ENCODE measurements around the gene CAMTA1. TPM values are rescaled to one million over a fixed set of nuclear protein-coding genes. Genes with fewer than 3 reads are reported as not detected.
A peak's percentile ranks its signal among the peaks of the same experiment; 100 is the strongest.

The CAMTA1 gene
- total and polyA plus RNA-seq, 4 donors: 18.0 to 93.5 (median 35.8) TPM

DNA sequence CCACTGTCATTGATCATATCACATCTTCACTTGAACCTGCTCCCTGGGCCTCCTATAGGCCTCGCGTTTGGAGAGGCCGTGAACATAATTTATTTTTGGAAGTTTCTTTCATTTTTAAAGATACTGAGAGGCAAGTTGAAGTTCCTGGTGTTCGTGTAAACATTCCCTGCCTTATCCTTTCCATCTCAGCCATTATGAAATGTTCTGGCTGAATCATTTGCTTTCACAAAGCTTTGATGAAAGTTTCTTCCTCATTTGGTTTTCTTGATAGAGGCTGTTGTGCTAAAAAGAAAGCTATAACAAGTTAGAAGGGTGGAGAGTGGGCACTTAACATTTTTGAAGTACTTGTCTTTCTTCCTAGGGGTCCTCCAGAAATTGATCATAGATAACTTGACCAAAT lies 15.5 kb downstream of the CAMTA1 start:
- Histone ChIP-seq H3K27me3 (ENCODE audit: control insufficient read depth in 4 of 4, insufficient read depth in 4 of 4, low read length in 3 of 4) (no peaks in the 10 kb centered on the region), H3K36me3 (ENCODE audit: control insufficient read depth in 4 of 4, insufficient read depth in 3 of 4, low read depth in 1 of 4, low read length in 3 of 4) (no peaks in the 10 kb centered on the region), H3K4me3 (ENCODE audit: low read depth in 1 of 3, low read length in 3 of 3) (no peak overlapping the region), H3K27ac (ENCODE audit: low read depth in 1 of 2, low read length in 2 of 2) (peak overlapping the region; percentile 44 to 54), H3K9me3 (ENCODE audit: control insufficient read depth in 4 of 4, low read length in 3 of 4) (no peaks in the 10 kb centered on the region), H3K9ac (ENCODE audit: low read depth in 1 of 2, low read length in 2 of 2) (no peak overlapping the region), H3K4me1 (ENCODE audit: control insufficient read depth in 4 of 4, insufficient read depth in 4 of 4, low read length in 3 of 4) (peaks cover 2 to 10% (median 8%) of the 10 kb centered on the region in 4 donors)
- DNase-seq (ENCODE audit: low spot score): no peak
- 29% methylated on average over 4 of the region's 4 CpGs for WGBS
- TF ChIP-seq, protein P1, sequence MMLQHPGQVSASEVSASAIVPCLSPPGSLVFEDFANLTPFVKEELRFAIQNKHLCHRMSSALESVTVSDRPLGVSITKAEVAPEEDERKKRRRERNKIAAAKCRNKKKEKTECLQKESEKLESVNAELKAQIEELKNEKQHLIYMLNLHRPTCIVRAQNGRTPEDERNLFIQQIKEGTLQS (IDR thresholded peaks at IDR 0.05): no peak
- TF ChIP-seq YY1 (IDR thresholded peaks at IDR 0.05): peak; percentile 25

DNA sequence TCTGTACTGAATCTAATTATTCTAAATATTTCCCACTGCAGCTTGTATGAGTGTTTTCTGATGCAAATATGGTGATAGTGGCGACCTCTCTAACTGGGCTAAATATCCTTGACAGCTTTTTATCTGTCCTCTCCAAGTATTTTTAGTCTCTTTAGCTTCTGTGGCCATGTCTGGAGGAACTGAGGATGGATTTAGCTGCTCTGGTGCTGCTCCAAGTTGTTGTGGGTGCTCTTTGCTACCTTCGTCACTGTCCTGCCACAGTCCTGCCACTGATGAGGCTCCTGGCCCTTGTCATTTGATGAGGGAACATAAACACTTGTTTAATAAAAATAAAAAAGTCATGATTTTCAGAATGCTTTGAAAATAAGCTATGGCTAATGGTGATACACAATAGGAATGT lies 15.9 kb downstream of the CAMTA1 start:
- Histone ChIP-seq H3K4me3 (ENCODE audit: low read depth in 1 of 3, low read length in 3 of 3) (no peak overlapping the region), H3K27ac (ENCODE audit: low read depth in 1 of 2, low read length in 2 of 2) (peak overlapping the region; percentile 44 to 54), H3K9me3 (ENCODE audit: control insufficient read depth in 4 of 4, low read length in 3 of 4) (no peaks in the 10 kb centered on the region), H3K36me3 (ENCODE audit: control insufficient read depth in 4 of 4, insufficient read depth in 3 of 4, low read depth in 1 of 4, low read length in 3 of 4) (no peaks in the 10 kb centered on the region), H3K27me3 (ENCODE audit: control insufficient read depth in 4 of 4, insufficient read depth in 4 of 4, low read length in 3 of 4) (no peaks in the 10 kb centered on the region), H3K9ac (ENCODE audit: low read depth in 1 of 2, low read length in 2 of 2) (no peak overlapping the region), H3K4me1 (ENCODE audit: control insufficient read depth in 4 of 4, insufficient read depth in 4 of 4, low read length in 3 of 4) (peaks cover 2 to 10% (median 8%) of the 10 kb centered on the region in 4 donors)
- DNase-seq (ENCODE audit: low spot score): no peak
- no peak for TF ChIP-seq NR2F2 (IDR thresholded peaks at IDR 0.05)
- TF ChIP-seq, protein P2, sequence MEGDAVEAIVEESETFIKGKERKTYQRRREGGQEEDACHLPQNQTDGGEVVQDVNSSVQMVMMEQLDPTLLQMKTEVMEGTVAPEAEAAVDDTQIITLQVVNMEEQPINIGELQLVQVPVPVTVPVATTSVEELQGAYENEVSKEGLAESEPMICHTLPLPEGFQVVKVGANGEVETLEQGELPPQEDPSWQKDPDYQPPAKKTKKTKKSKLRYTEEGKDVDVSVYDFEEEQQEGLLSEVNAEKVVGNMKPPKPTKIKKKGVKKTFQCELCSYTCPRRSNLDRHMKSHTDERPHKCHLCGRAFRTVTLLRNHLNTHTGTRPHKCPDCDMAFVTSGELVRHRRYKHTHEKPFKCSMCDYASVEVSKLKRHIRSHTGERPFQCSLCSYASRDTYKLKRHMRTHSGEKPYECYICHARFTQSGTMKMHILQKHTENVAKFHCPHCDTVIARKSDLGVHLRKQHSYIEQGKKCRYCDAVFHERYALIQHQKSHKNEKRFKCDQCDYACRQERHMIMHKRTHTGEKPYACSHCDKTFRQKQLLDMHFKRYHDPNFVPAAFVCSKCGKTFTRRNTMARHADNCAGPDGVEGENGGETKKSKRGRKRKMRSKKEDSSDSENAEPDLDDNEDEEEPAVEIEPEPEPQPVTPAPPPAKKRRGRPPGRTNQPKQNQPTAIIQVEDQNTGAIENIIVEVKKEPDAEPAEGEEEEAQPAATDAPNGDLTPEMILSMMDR (IDR thresholded peaks at IDR 0.05; ENCODE audit: low read depth, low read length, missing input control): no peak
- TF ChIP-seq, protein P3, sequence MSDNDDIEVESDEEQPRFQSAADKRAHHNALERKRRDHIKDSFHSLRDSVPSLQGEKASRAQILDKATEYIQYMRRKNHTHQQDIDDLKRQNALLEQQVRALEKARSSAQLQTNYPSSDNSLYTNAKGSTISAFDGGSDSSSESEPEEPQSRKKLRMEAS (IDR thresholded peaks at IDR 0.05): no peak
- TF ChIP-seq GABPA (IDR thresholded peaks at IDR 0.05 in 1 of 2, conservative IDR thresholded peaks at IDR 0.05 in 1 of 2): no peak
- TF ChIP-seq YY1 (IDR thresholded peaks at IDR 0.05): no peak
- 95% methylated on average over 2 of the region's 2 CpGs for WGBS

GRCh38 chr1:6801966-6802365 lies 16.7 kb downstream of the CAMTA1 start:
- H3K9me3 ChIP-seq (ENCODE audit: control insufficient read depth in 4 of 4, low read length in 3 of 4): no peaks in the 10 kb centered on the region
- no peaks in the 10 kb centered on the region for H3K27me3 ChIP-seq (ENCODE audit: control insufficient read depth in 4 of 4, insufficient read depth in 4 of 4, low read length in 3 of 4)
- TF ChIP-seq HNF4A (conservative IDR thresholded peaks at IDR 0.05) (no peak), SP1 (IDR thresholded peaks at IDR 0.05) (no peak), TAF1 (conservative IDR thresholded peaks at IDR 0.05) (no peak), NR2F2 (IDR thresholded peaks at IDR 0.05) (no peak), EGR1 (IDR thresholded peaks at IDR 0.05; ENCODE audit: low read depth in 2 of 2) (no peak), FOXA2 (IDR thresholded peaks at IDR 0.05) (no peak), YY1 (IDR thresholded peaks at IDR 0.05) (no peak), RXRA (IDR thresholded peaks at IDR 0.05) (no peak), FOXA1 (IDR thresholded peaks at IDR 0.05) (no peak), GABPA (IDR thresholded peaks at IDR 0.05 in 1 of 2, conservative IDR thresholded peaks at IDR 0.05 in 1 of 2) (no peak), HNF4G (IDR thresholded peaks at IDR 0.05) (no peak)
- TF ChIP-seq, protein P3 (IDR thresholded peaks at IDR 0.05): no peak
- TF ChIP-seq, protein P1 (IDR thresholded peaks at IDR 0.05): no peak
- TF ChIP-seq, protein P2 (IDR thresholded peaks at IDR 0.05; ENCODE audit: low read depth, low read length, missing input control): no peak
- TF ChIP-seq, protein P4, sequence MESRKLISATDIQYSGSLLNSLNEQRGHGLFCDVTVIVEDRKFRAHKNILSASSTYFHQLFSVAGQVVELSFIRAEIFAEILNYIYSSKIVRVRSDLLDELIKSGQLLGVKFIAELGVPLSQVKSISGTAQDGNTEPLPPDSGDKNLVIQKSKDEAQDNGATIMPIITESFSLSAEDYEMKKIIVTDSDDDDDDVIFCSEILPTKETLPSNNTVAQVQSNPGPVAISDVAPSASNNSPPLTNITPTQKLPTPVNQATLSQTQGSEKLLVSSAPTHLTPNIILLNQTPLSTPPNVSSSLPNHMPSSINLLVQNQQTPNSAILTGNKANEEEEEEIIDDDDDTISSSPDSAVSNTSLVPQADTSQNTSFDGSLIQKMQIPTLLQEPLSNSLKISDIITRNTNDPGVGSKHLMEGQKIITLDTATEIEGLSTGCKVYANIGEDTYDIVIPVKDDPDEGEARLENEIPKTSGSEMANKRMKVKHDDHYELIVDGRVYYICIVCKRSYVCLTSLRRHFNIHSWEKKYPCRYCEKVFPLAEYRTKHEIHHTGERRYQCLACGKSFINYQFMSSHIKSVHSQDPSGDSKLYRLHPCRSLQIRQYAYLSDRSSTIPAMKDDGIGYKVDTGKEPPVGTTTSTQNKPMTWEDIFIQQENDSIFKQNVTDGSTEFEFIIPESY (IDR thresholded peaks at IDR 0.05): no peak
- TF ChIP-seq, protein P5, sequence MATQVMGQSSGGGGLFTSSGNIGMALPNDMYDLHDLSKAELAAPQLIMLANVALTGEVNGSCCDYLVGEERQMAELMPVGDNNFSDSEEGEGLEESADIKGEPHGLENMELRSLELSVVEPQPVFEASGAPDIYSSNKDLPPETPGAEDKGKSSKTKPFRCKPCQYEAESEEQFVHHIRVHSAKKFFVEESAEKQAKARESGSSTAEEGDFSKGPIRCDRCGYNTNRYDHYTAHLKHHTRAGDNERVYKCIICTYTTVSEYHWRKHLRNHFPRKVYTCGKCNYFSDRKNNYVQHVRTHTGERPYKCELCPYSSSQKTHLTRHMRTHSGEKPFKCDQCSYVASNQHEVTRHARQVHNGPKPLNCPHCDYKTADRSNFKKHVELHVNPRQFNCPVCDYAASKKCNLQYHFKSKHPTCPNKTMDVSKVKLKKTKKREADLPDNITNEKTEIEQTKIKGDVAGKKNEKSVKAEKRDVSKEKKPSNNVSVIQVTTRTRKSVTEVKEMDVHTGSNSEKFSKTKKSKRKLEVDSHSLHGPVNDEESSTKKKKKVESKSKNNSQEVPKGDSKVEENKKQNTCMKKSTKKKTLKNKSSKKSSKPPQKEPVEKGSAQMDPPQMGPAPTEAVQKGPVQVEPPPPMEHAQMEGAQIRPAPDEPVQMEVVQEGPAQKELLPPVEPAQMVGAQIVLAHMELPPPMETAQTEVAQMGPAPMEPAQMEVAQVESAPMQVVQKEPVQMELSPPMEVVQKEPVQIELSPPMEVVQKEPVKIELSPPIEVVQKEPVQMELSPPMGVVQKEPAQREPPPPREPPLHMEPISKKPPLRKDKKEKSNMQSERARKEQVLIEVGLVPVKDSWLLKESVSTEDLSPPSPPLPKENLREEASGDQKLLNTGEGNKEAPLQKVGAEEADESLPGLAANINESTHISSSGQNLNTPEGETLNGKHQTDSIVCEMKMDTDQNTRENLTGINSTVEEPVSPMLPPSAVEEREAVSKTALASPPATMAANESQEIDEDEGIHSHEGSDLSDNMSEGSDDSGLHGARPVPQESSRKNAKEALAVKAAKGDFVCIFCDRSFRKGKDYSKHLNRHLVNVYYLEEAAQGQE (IDR thresholded peaks at IDR 0.05): no peak
- no peak overlapping the region for H3K4me3 ChIP-seq (ENCODE audit: low read depth in 1 of 3, low read length in 3 of 3)
- H3K27ac ChIP-seq (ENCODE audit: low read depth in 1 of 2, low read length in 2 of 2): no peak overlapping the region
- peaks cover 2 to 10% (median 8%) of the 10 kb centered on the region in 4 donors for H3K4me1 ChIP-seq (ENCODE audit: control insufficient read depth in 4 of 4, insufficient read depth in 4 of 4, low read length in 3 of 4)
- DNase-seq (ENCODE audit: low spot score): no peak
- H3K36me3 ChIP-seq (ENCODE audit: control insufficient read depth in 4 of 4, insufficient read depth in 3 of 4, low read depth in 1 of 4, low read length in 3 of 4): no peaks in the 10 kb centered on the region
- WGBS: 89% methylated on average over 3 of the region's 3 CpGs
- H3K9ac ChIP-seq (ENCODE audit: low read depth in 1 of 2, low read length in 2 of 2): no peak overlapping the region

Data from liver (tissue), 9 donors.